Chondrocyte (in vitro differentiated cells): ENCODE results near the gene GTF2H2C. TPM values are rescaled to one million over a fixed set of nuclear protein-coding genes. Genes with fewer than 3 reads are reported as not detected.
"Not testable (repeated sequence)": the region's sequence is repeated elsewhere in the genome, so short reads cannot be mapped to it uniquely, and the experiment has no call there.

Source experiments
- DNase-seq: peaks from one replicate; pipeline ENCODE4 v3.0.0; 2021; ENCODE audit warnings: mixed read lengths, low spot score
- H3K27ac Mint-ChIP-seq: one replicate; pipeline ENCODE4 v1.8.0; 2021; ENCODE audit warnings: mild to moderate bottlenecking, moderate library complexity, mixed read lengths; ENCODE audit not compliant: unreplicated experiment
- H3K27me3 Mint-ChIP-seq: 2 replicates; pipeline ENCODE4 v1.8.0; 2021; ENCODE audit warnings: low read depth, mixed read lengths
- H3K36me3 Mint-ChIP-seq: 2 replicates; pipeline ENCODE4 v1.8.0; 2021; ENCODE audit warnings: low read depth, mixed read lengths
- H3K4me1 Mint-ChIP-seq: 2 replicates; pipeline ENCODE4 v1.8.0; 2021; ENCODE audit warnings: low read depth, mild to moderate bottlenecking, mixed read lengths
- H3K4me3 Mint-ChIP-seq: one replicate; pipeline ENCODE4 v1.8.0; 2021; ENCODE audit warnings: mild to moderate bottlenecking, moderate library complexity, mixed read lengths; ENCODE audit not compliant: unreplicated experiment
- H3K9me3 Mint-ChIP-seq: 2 replicates; pipeline ENCODE4 v1.8.0; 2021; ENCODE audit warnings: low read depth, mixed read lengths
- CTCF ChIP-seq: fragments of 200-600 bp; sonication (generic); IDR thresholded peaks from 2 replicates; pipeline ENCODE4 v1.5.0; 2021; ENCODE audit warnings: antibody characterized with exemption, mild to moderate bottlenecking, moderate library complexity
- long read RNA-seq: library from polyadenylated mRNA; stranded (forward); transcript quantifications from one replicate; pipeline ENCODE4 v2.0.0, GENCODE V29; 2021
- total RNA-seq: library from RNA; stranded (reverse); gene quantifications from 3 replicates; pipeline ENCODE4 v1.2.1, GENCODE V29; 2021

GTF2H2C gene
- total RNA-seq, result 24.6 to 38.5 TPM (median 25.5 TPM) in 3 replicates
- long read RNA-seq, partial matches to known transcripts, result 2 of 16 reads
- long read RNA-seq, other reads (novel, unspliced or antisense), result 9 of 16 reads

- H3K4me3 Mint-ChIP-seq, result peak within 1 kb of the TSS; percentile 83
- H3K36me3 Mint-ChIP-seq, H3K27me3 Mint-ChIP-seq, H3K9me3 Mint-ChIP-seq, H3K4me1 Mint-ChIP-seq: not testable (repeated sequence)
- DNase-seq, result peak; percentile 88
- H3K27ac Mint-ChIP-seq, result peak within 1 kb of the TSS; percentile 77
- peak; percentile 69 for TF ChIP-seq CTCF
Measured at GRCh38 chr5:69559908-69560330, at the start of gene GTF2H2C. Gene GTF2H2C, plus strand, starts transcription at chr5:69560191. Its CDS starts 4,942 bp downstream, at chr5:69565133.

GRCh38 chr5:69510694-69511093 is 49.3 kb upstream of the GTF2H2C start:
- no peak for DNase-seq
- H3K36me3 Mint-ChIP-seq, result no peaks in the 10 kb centered on the region
- H3K4me1 Mint-ChIP-seq, result peaks cover 10% of the 10 kb centered on the region
- H3K9me3 Mint-ChIP-seq, result peaks cover 8% of the 10 kb centered on the region
- H3K27me3 Mint-ChIP-seq, result no peaks in the 10 kb centered on the region
- H3K4me3 Mint-ChIP-seq, result no peak overlapping the region
- no peak for TF ChIP-seq CTCF
- no peak overlapping the region for H3K27ac Mint-ChIP-seq

GRCh38 chr5:69512740-69513260 is 47.2 kb upstream of the GTF2H2C start:
- no peak for DNase-seq
- no peak for TF ChIP-seq CTCF
- Mint-ChIP-seq H3K27me3 (no peaks in the 10 kb centered on the region), H3K9me3 (peaks cover 8% of the 10 kb centered on the region), H3K36me3 (no peaks in the 10 kb centered on the region), H3K27ac (peak overlapping the region; percentile 65), H3K4me3 (no peak overlapping the region), H3K4me1 (peaks cover 24% of the 10 kb centered on the region)

GRCh38 chr5:69515570-69515969 is 44.4 kb upstream of the GTF2H2C start:
- H3K9me3 Mint-ChIP-seq, H3K4me3 Mint-ChIP-seq, H3K27me3 Mint-ChIP-seq, H3K36me3 Mint-ChIP-seq, DNase-seq, H3K27ac Mint-ChIP-seq: not testable (repeated sequence)
- peaks cover 32% of the 10 kb centered on the region for H3K4me1 Mint-ChIP-seq

- Mint-ChIP-seq H3K36me3 (no peaks in the 10 kb centered on the region), H3K4me1 (peaks cover 40% of the 10 kb centered on the region), H3K9me3 (peaks cover 8% of the 10 kb centered on the region), H3K27me3 (no peaks in the 10 kb centered on the region), H3K4me3 (no peak overlapping the region), H3K27ac (no peak overlapping the region)
- no peak for TF ChIP-seq CTCF
- DNase-seq, result no peak
Measured at GRCh38 chr5:69516769-69517168, 43.2 kb upstream of the GTF2H2C start.

- no peaks in the 10 kb centered on the region for H3K36me3 Mint-ChIP-seq
- no peak overlapping the region for H3K4me3 Mint-ChIP-seq
- H3K27me3 Mint-ChIP-seq, result no peaks in the 10 kb centered on the region
- H3K4me1 Mint-ChIP-seq, result peaks cover 34% of the 10 kb centered on the region
- TF ChIP-seq CTCF, result no peak
- peaks cover 2% of the 10 kb centered on the region for H3K9me3 Mint-ChIP-seq
- DNase-seq, result no peak
- H3K27ac Mint-ChIP-seq, result no peak overlapping the region
Measured at GRCh38 chr5:69517763-69518212, 42.2 kb upstream of the GTF2H2C start.
